ENCODE data around the gene LYST. TPM values are rescaled to one million over a fixed set of nuclear protein-coding genes. Genes with fewer than 3 reads are reported as not detected.

LYST gene
- total and polyA plus RNA-seq, 2 of the 8 experiments (the other 6 are each of a cell fraction or from before 2014, with no cell fraction given) = 0.29 to 0.58 TPM

GRCh38 chr1:235825229-235825628 lies 41.5 kb downstream of the LYST start:
- H4K8ac ChIP-seq (ENCODE audit: extremely low read depth, insufficient read depth, low read length) = no peak overlapping the region
- no peak for FAIRE-seq
- H3K79me1 ChIP-seq (ENCODE audit: low read depth, low read length) = no peaks in the 10 kb centered on the region
- no peak overlapping the region for H2AK5ac ChIP-seq (ENCODE audit: low read depth, low read length)
- H2BK120ac ChIP-seq (replicated peaks; ENCODE audit: low read depth, low read length) = no peak overlapping the region
- H4K5ac ChIP-seq (ENCODE audit: insufficient read length, low read depth, low read length) = no peak overlapping the region
- H3K56ac ChIP-seq (replicated peaks; ENCODE audit: insufficient read length, low read depth, low read length) = no peak overlapping the region
- H4K91ac ChIP-seq (replicated peaks; ENCODE audit: insufficient read length, low read length) = no peak overlapping the region
- no peaks in the 10 kb centered on the region for H4K20me1 ChIP-seq (replicated peaks in 1 of 2; ENCODE audit: control insufficient read depth in 1 of 2, insufficient read depth in 2 of 2, low read length in 2 of 2)
- no peak overlapping the region for H3K4ac ChIP-seq (replicated peaks; ENCODE audit: insufficient read length, low read depth, low read length)
- no peaks in the 10 kb centered on the region for H3K23me2 ChIP-seq (ENCODE audit: low read depth, low read length)
- H2BK12ac ChIP-seq (ENCODE audit: low read depth, low read length) = no peak overlapping the region
- H3K14ac ChIP-seq (ENCODE audit: insufficient read length) = no peak overlapping the region
- 71% methylated on average over 1 of the region's 1 CpG; no CpG with 5 or more reads in 1 of the 2 experiments for WGBS, 2 experiments (ENCODE audit: extremely low coverage in 1 of 2, insufficient coverage in 1 of 2, insufficient read length in 1 of 2, insufficient replicate concordance in 2 of 2, low coverage in 1 of 2, low lambda C conversion rate in 2 of 2, missing lambda C conversion rate in 1 of 2)
- no peak overlapping the region for H2AFZ ChIP-seq (ENCODE audit: low read length)
- H3K9me3 ChIP-seq (ENCODE audit: insufficient read depth in 2 of 2, low read depth in 1 of 2, low read length in 1 of 2) = no peaks in the 10 kb centered on the region
- ChIA-PET POLR2A (ENCODE audit: partially characterized antibody) (no interaction called here), CTCF (ENCODE audit: partially characterized antibody) (no interaction called here)
- H3K4me3 ChIP-seq (ENCODE audit: extremely low read depth in 1 of 4, insufficient read depth in 2 of 4, low read depth in 3 of 4, low read length in 4 of 4) = no peak overlapping the region
- no peak overlapping the region for H3K18ac ChIP-seq (ENCODE audit: extremely low read depth, low read length)
- no peaks in the 10 kb centered on the region for H3K36me3 ChIP-seq (ENCODE audit: control insufficient read depth in 2 of 4, insufficient read depth in 4 of 4, low read length in 3 of 4)
- H3K23ac ChIP-seq (ENCODE audit: insufficient read length) = no peak overlapping the region
- H3K4me2 ChIP-seq (ENCODE audit: insufficient read depth in 1 of 2, low read depth in 2 of 2, low read length in 2 of 2) = no peak overlapping the region
- no peak overlapping the region for H3K27ac ChIP-seq (ENCODE audit: low read depth, low read length)
- no peak overlapping the region for H2BK5ac ChIP-seq (ENCODE audit: low read depth, low read length)
- no peaks in the 10 kb centered on the region for H3K79me2 ChIP-seq (ENCODE audit: control insufficient read depth in 1 of 2, insufficient read depth in 2 of 2, low read length in 2 of 2)
- H3K27me3 ChIP-seq (replicated peaks in 1 of 4; ENCODE audit: control insufficient read depth in 3 of 4, extremely low read depth in 1 of 4, insufficient read depth in 3 of 4, low read length in 3 of 4) = no peaks in the 10 kb centered on the region
- no peak overlapping the region for H2BK20ac ChIP-seq (ENCODE audit: low read length)
- no peak for DNase-seq (ENCODE audit: low read depth in 1 of 2, low spot score in 2 of 2)
- no peak overlapping the region for H2BK15ac ChIP-seq (ENCODE audit: low read length)
- H3K9ac ChIP-seq (replicated peaks in 1 of 4; ENCODE audit: extremely low read depth in 1 of 4, low read depth in 3 of 4, low read length in 3 of 4) = no peak overlapping the region
- H3K4me1 ChIP-seq (replicated peaks in 1 of 4; ENCODE audit: control insufficient read depth in 3 of 4, insufficient read depth in 4 of 4, low read length in 3 of 4) = peaks cover 0 to 4% (median under 1%) of the 10 kb centered on the region in 4 experiments; a peak in 1 of 7 replicates
- TF ChIP-seq E2F6 (IDR thresholded peaks at IDR 0.05) (no peak), CHD2 (IDR thresholded peaks at IDR 0.05; ENCODE audit: low read length) (no peak), GABPA (IDR thresholded peaks at IDR 0.05; ENCODE audit: borderline replicate concordance, insufficient read depth, low read length) (no peak), ATF2 (IDR thresholded peaks at IDR 0.05; ENCODE audit: low read length) (no peak), CHD1 (IDR thresholded peaks at IDR 0.05; ENCODE audit: low read depth, low read length) (no peak)

Measured in H1 (cell line).